NCI-H146 treated with DMSO at 0.1 percent for 48 hours (cell line): ENCODE data around the gene USF3.
A peak's percentile ranks its signal among the peaks of the same experiment; 100 is the strongest.
"Not testable (repeated sequence)": the region's sequence is repeated elsewhere in the genome, so short reads cannot be mapped to it uniquely, and the experiment has no call there.

Source experiments
- DNase-seq: peaks from one replicate; lab custom pipeline; 2025; ENCODE audit not compliant: unreplicated experiment; lab: John Stamatoyannopoulos, UW

The USF3 gene

DNA sequence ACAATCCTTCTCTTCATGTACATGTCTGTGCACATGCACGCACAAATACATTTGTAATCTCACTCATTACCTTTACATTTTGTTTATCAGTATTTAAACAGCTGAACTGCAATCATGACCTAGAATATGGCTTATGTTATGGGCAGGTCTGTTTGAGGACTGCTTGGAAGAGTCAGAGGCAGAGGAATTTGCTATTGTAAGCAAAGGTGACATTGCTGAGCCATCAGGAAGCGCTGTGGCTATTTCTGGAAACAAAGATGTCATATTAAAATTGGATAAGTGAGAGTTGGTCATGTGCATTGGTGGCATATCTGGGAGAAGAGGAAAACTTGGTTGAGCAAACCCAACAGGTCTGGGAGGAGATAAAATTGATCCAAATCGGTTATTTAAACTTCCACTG lies 41.6 kb downstream of the USF3 start:
- DNase-seq: no peak

DNA sequence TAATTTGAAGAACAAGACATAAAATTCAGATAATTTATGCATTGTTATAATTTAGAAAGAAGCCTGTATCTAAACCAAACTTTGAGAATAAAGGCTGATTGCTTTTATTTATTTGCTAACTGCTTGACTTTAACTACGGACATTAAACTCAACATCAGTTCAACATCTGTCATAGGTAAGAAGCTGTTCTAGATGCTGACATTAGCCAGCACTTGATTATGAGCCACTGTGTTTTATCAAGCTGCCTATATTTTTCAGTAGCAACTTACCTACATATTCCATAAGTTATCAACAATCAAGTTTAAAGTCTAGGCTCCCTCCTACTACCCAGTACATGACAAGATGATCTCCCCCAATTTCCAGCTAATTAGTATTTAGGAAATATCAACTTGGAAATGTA lies 42.1 kb downstream of the USF3 start:
- DNase-seq: no peak

- no peak for DNase-seq
Observed at GRCh38 chr3:113649174-113649845, 47.1 kb downstream of the USF3 start.

- no peak for DNase-seq
Observed at GRCh38 chr3:113648524-113648923, 47.9 kb downstream of the USF3 start.

GRCh38 chr3:113643583-113643982 lies 52.9 kb downstream of the USF3 start:
- no peak for DNase-seq

- no peak for DNase-seq
Observed at GRCh38 chr3:113638910-113639309, 57.5 kb downstream of the USF3 start.

GRCh38 chr3:113637756-113638155 lies 58.7 kb downstream of the USF3 start:
- no peak for DNase-seq

DNA sequence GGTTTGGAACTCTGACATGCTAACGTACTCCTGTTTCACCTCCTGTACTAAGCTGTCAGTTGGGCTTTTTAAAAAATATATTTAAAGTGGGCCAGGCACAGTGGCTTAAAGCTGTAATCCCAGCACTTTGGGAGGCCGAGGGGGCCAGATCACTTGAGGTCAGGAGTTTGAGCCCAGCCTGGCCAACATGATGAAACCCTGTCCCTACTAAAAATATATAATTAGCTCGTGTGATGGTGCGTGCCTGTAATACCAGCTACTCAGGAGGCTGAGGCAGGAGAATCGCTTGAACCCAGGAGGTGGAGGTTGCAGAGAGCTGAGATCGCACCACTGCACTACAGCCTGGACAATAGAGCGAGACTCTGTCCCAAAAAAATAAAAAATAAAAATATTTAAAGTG lies 60.4 kb downstream of the USF3 start:
- not testable (repeated sequence) for DNase-seq

- no peak for DNase-seq
Observed at GRCh38 chr3:113634782-113635474, 61.5 kb downstream of the USF3 start.

GRCh38 chr3:113631573-113631972 lies 64.9 kb downstream of the USF3 start:
- DNase-seq: no peak

GRCh38 chr3:113630956-113631542 lies 65.4 kb downstream of the USF3 start:
- DNase-seq: no peak

- no peak for DNase-seq
Observed at GRCh38 chr3:113629584-113630421, 66.6 kb downstream of the USF3 start.

DNA sequence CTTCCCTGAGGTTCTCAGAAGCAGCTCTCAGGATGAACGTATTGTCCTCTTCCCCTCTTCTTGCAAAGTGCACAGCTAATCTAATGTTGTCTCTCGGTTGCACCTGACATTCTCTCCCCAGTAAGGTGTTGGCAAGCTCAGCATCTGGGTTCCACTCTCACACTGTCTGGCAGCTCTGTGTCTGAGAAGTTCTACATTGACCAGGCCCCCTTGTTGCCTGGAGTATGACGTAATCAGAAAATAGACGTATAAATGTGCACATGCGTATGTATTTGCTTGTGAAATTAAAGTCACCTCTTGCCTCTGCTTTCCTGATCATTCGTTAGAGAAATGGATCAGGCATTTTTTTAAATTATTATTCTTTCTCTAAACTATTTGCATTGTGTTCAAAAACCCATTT lies 67.7 kb downstream of the USF3 start:
- DNase-seq: no peak

GRCh38 chr3:113628316-113628715 lies 68.1 kb downstream of the USF3 start:
- no peak for DNase-seq

GRCh38 chr3:113626503-113627371 lies 69.7 kb downstream of the USF3 start:
- DNase-seq: peak; percentile 16

- DNase-seq: no peak
Observed at GRCh38 chr3:113625834-113626233, 70.6 kb downstream of the USF3 start.

DNA sequence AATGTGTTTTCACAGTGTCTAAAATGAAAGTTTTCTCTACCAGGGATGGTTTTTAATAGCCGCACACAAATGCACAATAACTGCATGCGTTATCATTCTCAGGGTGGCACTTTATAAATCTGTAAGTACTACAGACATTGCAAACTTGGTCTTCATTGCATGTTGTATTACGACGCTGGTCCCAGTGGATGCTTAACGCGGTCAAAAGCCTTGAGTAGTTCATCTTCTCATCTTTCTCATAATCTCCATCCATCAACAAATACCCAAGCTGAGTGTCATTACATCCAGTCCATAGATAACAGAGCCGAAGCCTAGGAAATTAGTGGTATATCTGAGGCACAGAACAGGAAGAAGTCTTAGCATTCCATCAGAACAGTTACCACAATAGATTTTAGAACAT lies 72.6 kb downstream of the USF3 start:
- DNase-seq: no peak

- no peak for DNase-seq
Observed at GRCh38 chr3:113623324-113623723, 73.1 kb downstream of the USF3 start.

- no peak for DNase-seq
Observed at GRCh38 chr3:113620091-113620490, 76.4 kb downstream of the USF3 start.

GRCh38 chr3:113617726-113618125 lies 78.7 kb downstream of the USF3 start:
- DNase-seq: no peak

- no peak for DNase-seq
Observed at GRCh38 chr3:113615976-113616375, 80.5 kb downstream of the USF3 start.
